HG03139 (cell line): ENCODE data around the gene TSSK3.
A peak's percentile ranks its signal among the peaks of the same experiment; 100 is the strongest.
"Not testable (repeated sequence)": the region's sequence is repeated elsewhere in the genome, so short reads cannot be mapped to it uniquely, and the experiment has no call there.

Experiments
- ATAC-seq: cut with Tn5 transposase; IDR thresholded peaks from one replicate; pipeline ENCODE4 v1.9.1; 2021; ENCODE audit not compliant: unreplicated experiment

Gene TSSK3

GRCh38 chr1:32337855-32338636 lies 24.3 kb upstream of the TSSK3 start:
- ATAC-seq = no peak

- ATAC-seq = no peak
Observed at GRCh38 chr1:32338637-32339145, 23.6 kb upstream of the TSSK3 start.

- no peak for ATAC-seq
Observed at GRCh38 chr1:32339363-32339978, 22.9 kb upstream of the TSSK3 start.

- ATAC-seq = no peak
Observed at GRCh38 chr1:32341186-32341757, 21.1 kb upstream of the TSSK3 start.

GRCh38 chr1:32341971-32342370 lies 20.4 kb upstream of the TSSK3 start:
- ATAC-seq = no peak

GRCh38 chr1:32342704-32343103 lies 19.6 kb upstream of the TSSK3 start:
- no peak for ATAC-seq

- no peak for ATAC-seq
Observed at GRCh38 chr1:32345289-32345827, 17.0 kb upstream of the TSSK3 start.

GRCh38 chr1:32346532-32347157 lies 15.7 kb upstream of the TSSK3 start:
- ATAC-seq = no peak

- no peak for ATAC-seq
Observed at GRCh38 chr1:32349211-32349708, 13.1 kb upstream of the TSSK3 start.

GRCh38 chr1:32350785-32351398 lies 11.4 kb upstream of the TSSK3 start:
- ATAC-seq = peak; percentile 22

- peak; percentile 92 for ATAC-seq
Observed at GRCh38 chr1:32351399-32352238, 10.7 kb upstream of the TSSK3 start.

- ATAC-seq = no peak
Observed at GRCh38 chr1:32352239-32352745, 10.0 kb upstream of the TSSK3 start.

- ATAC-seq = no peak
Observed at GRCh38 chr1:32352831-32353383, 9.4 kb upstream of the TSSK3 start.

- ATAC-seq = no peak
Observed at GRCh38 chr1:32353431-32353830, 8.9 kb upstream of the TSSK3 start.

- no peak for ATAC-seq
Observed at GRCh38 chr1:32353886-32354570, 8.3 kb upstream of the TSSK3 start.

- ATAC-seq = not testable (repeated sequence)
Observed at GRCh38 chr1:32355778-32356177, 6.6 kb upstream of the TSSK3 start.

- ATAC-seq = no peak
Observed at GRCh38 chr1:32356478-32356877, 5.9 kb upstream of the TSSK3 start.

- ATAC-seq = no peak
Observed at GRCh38 chr1:32357614-32358013, 4.7 kb upstream of the TSSK3 start.

- ATAC-seq = no peak
Observed at GRCh38 chr1:32358435-32358834, 3.9 kb upstream of the TSSK3 start.
